Fibroblast of skin of right quadriceps (primary cell): ENCODE results near the gene MYT1.
"Not testable (repeated sequence)": the region's sequence is repeated elsewhere in the genome, so short reads cannot be mapped to it uniquely, and the experiment has no call there.

ENCODE experiments used
- DNase-seq: peaks from one replicate; pipeline ENCODE4 v3.0.0-alpha.2; 2013

Gene MYT1

GRCh38 chr20:64164123-64164836 lies at the start of gene MYT1:
TSS of gene MYT1 (plus strand) at chr20:64164452. CDS start at chr20:64198862, 34,410 bp downstream.
- no peak for DNase-seq

- DNase-seq, result no peak
Observed at GRCh38 chr20:64115171-64115911, 48.9 kb upstream of the MYT1 start.

- no peak for DNase-seq
Observed at GRCh38 chr20:64116016-64116415, 48.2 kb upstream of the MYT1 start.

- no peak for DNase-seq
Observed at GRCh38 chr20:64116541-64117431, 47.5 kb upstream of the MYT1 start.

- not testable (repeated sequence) for DNase-seq
Observed at GRCh38 chr20:64117432-64117777, 46.8 kb upstream of the MYT1 start.

GRCh38 chr20:64119301-64119680 lies 45.0 kb upstream of the MYT1 start:
- DNase-seq, result no peak

- no peak for DNase-seq
Observed at GRCh38 chr20:64119681-64120341, 44.4 kb upstream of the MYT1 start.

- no peak for DNase-seq
Observed at GRCh38 chr20:64121586-64121985, 42.7 kb upstream of the MYT1 start.

GRCh38 chr20:64122927-64123326 lies 41.3 kb upstream of the MYT1 start:
- not testable (repeated sequence) for DNase-seq

GRCh38 chr20:64123517-64123916 lies 40.7 kb upstream of the MYT1 start:
- DNase-seq, result not testable (repeated sequence)

- DNase-seq, result no peak
Observed at GRCh38 chr20:64129146-64129782, 35.0 kb upstream of the MYT1 start.

GRCh38 chr20:64130271-64130670 lies 34.0 kb upstream of the MYT1 start:
- DNase-seq, result no peak

GRCh38 chr20:64130876-64131275 lies 33.4 kb upstream of the MYT1 start:
- no peak for DNase-seq

GRCh38 chr20:64131406-64131805 lies 32.8 kb upstream of the MYT1 start:
- DNase-seq, result no peak

GRCh38 chr20:64133951-64134407 lies 30.3 kb upstream of the MYT1 start:
- no peak for DNase-seq

GRCh38 chr20:64134744-64135143 lies 29.5 kb upstream of the MYT1 start:
- DNase-seq, result not testable (repeated sequence)

- no peak for DNase-seq
Observed at GRCh38 chr20:64136004-64136710, 28.1 kb upstream of the MYT1 start.

GRCh38 chr20:64137598-64138031 lies 26.6 kb upstream of the MYT1 start:
- DNase-seq, result no peak

GRCh38 chr20:64138276-64138815 lies 25.9 kb upstream of the MYT1 start:
- DNase-seq, result no peak

- DNase-seq, result no peak
Observed at GRCh38 chr20:64139199-64140060, 24.8 kb upstream of the MYT1 start.
